ENCODE data around the gene COPB2.

The COPB2 gene

GRCh38 chr3:139346771-139347170, 42.7 kb downstream of the COPB2 start:
- CTCF ChIA-PET: interaction anchor here (0.6 kb wide), 1 partner anchor 868 kb away, joined by 3 read pairs; no protein-coding TSS in a partner anchor
- H3K27ac ChIP-seq (ENCODE audit: extremely low read depth, low read depth, low read length): no peak overlapping the region
- POLR2A ChIA-PET: interaction anchor here (1.4 kb wide), 1 partner anchor 43 kb away, joined by 4 read pairs; the partner anchor contains the start of gene COPB2
- TF ChIP-seq YY2 (tag by site-specific recombination; IDR thresholded peaks at IDR 0.05): no peak
- H3K4me3 ChIP-seq (ENCODE audit: low read depth, low read length): no peak overlapping the region
- no peaks in the 10 kb centered on the region for H3K4me1 ChIP-seq (ENCODE audit: control insufficient read depth, insufficient read depth, low read length)
- H3K36me3 ChIP-seq (ENCODE audit: control insufficient read depth in 2 of 2, insufficient read depth in 1 of 2, low read length in 2 of 2): peaks cover 12 to 59% of the 10 kb centered on the region in 2 experiments; a peak in 2 of 3 replicates
- no peaks in the 10 kb centered on the region for H3K9me3 ChIP-seq (ENCODE audit: control insufficient read depth, insufficient read depth, low read depth, low read length)

GRCh38 chr3:139343895-139344856, 45.3 kb downstream of the COPB2 start, which contains the start of gene MRPS22:
Gene MRPS22, plus strand, starts transcription at chr3:139344020. Its CDS starts 7 bp downstream, at chr3:139344027.
- POLR2A ChIA-PET: interaction anchor here (0.9 kb wide), 1 partner anchor 10 kb away, joined by 6 read pairs; no protein-coding TSS in a partner anchor
- CTCF ChIA-PET: interaction anchor here (1.6 kb wide), 1 partner anchor 10 kb away, joined by 10 read pairs; no protein-coding TSS in a partner anchor
- TF ChIP-seq ZNF366 (tag by site-specific recombination; conservative IDR thresholded peaks at IDR 0.05): no peak
- peak; percentile 83 for TF ChIP-seq SP3 (tag by site-specific recombination; IDR thresholded peaks at IDR 0.05)
- TF ChIP-seq SP7 (tag by site-specific recombination; IDR thresholded peaks at IDR 0.05): peak; percentile 48; the same call in 1 of the 2 replicates
- TF ChIP-seq KLF8 (tag by site-specific recombination; IDR thresholded peaks at IDR 0.05): peak; percentile 70
- no peak for TF ChIP-seq ZNF544 (tag by site-specific recombination; IDR thresholded peaks at IDR 0.05)
- TF ChIP-seq SCRT2 (tag by site-specific recombination; IDR thresholded peaks at IDR 0.05): 0 out of 2 replicates have a peak, but pooled peaks have one; percentile 44
- TF ChIP-seq ZBTB11 (tag by site-specific recombination; conservative IDR thresholded peaks at IDR 0.05; ENCODE audit: low read depth): peak; percentile 98
- no peak for TF ChIP-seq ZFHX2 (tag by site-specific recombination; conservative IDR thresholded peaks at IDR 0.05)
- no peak for TF ChIP-seq ZNF785 (tag by site-specific recombination; IDR thresholded peaks at IDR 0.05)
- TF ChIP-seq, protein P1, sequence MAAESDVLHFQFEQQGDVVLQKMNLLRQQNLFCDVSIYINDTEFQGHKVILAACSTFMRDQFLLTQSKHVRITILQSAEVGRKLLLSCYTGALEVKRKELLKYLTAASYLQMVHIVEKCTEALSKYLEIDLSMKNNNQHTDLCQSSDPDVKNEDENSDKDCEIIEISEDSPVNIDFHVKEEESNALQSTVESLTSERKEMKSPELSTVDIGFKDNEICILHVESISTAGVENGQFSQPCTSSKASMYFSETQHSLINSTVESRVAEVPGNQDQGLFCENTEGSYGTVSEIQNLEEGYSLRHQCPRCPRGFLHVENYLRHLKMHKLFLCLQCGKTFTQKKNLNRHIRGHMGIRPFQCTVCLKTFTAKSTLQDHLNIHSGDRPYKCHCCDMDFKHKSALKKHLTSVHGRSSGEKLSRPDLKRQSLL (tag by site-specific recombination; IDR thresholded peaks at IDR 0.05): no peak
- no peak for TF ChIP-seq PRDM1 (tag by site-specific recombination; IDR thresholded peaks at IDR 0.05)
- TF ChIP-seq ZNF23 (tag by site-specific recombination; IDR thresholded peaks at IDR 0.05; ENCODE audit: borderline replicate concordance): no peak
- peak; percentile 76 for TF ChIP-seq ZBTB17 (tag by site-specific recombination; IDR thresholded peaks at IDR 0.05)
- no peak for TF ChIP-seq ZNF138 (tag by site-specific recombination; IDR thresholded peaks at IDR 0.05; ENCODE audit: borderline replicate concordance)
- no peak for TF ChIP-seq ZNF24 (tag by site-specific recombination; IDR thresholded peaks at IDR 0.05)
- peak; percentile 54 for TF ChIP-seq SP2 (tag by site-specific recombination; IDR thresholded peaks at IDR 0.05)
- TF ChIP-seq ZNF335 (tag by site-specific recombination; conservative IDR thresholded peaks at IDR 0.05): 0 out of 2 replicates have a peak, but pooled peaks have one; percentile 41
- no peak for TF ChIP-seq ZBTB20 (tag by site-specific recombination; IDR thresholded peaks at IDR 0.05)
- TF ChIP-seq KLF10 (tag by site-specific recombination; IDR thresholded peaks at IDR 0.05): peak; percentile 83
- 0 out of 2 replicates have a peak, but pooled peaks have one; percentile 21 for TF ChIP-seq ZNF629 (tag by site-specific recombination; IDR thresholded peaks at IDR 0.05)
- TF ChIP-seq ZXDB (tag by site-specific recombination; IDR thresholded peaks at IDR 0.05): 0 out of 2 replicates have a peak, but pooled peaks have one; percentile 16
- TF ChIP-seq TRIM28 (IDR thresholded peaks at IDR 0.05; ENCODE audit: borderline replicate concordance, low read length): peak; percentile 27; the same call in 1 of the 2 replicates
- TF ChIP-seq ZNF449 (tag by site-specific recombination; IDR thresholded peaks at IDR 0.05): no peak
- TF ChIP-seq ZNF221 (tag by site-specific recombination; IDR thresholded peaks at IDR 0.05; ENCODE audit: borderline replicate concordance): no peak
- TF ChIP-seq SALL2 (tag by site-specific recombination; IDR thresholded peaks at IDR 0.05; ENCODE audit: borderline replicate concordance): no peak

More at GRCh38 chr3:139343895-139344856, 45.3 kb downstream of the COPB2 start, which contains the start of gene MRPS22:
- H3K9me3 ChIP-seq (ENCODE audit: control insufficient read depth, insufficient read depth, low read depth, low read length): no peaks in the 10 kb centered on the region
- H3K27ac ChIP-seq (ENCODE audit: extremely low read depth, low read depth, low read length): peak within 1 kb of the TSS; percentile 29; the same call in 1 of the 2 replicates
- peak within 1 kb of the TSS; percentile 99 for H3K4me3 ChIP-seq (ENCODE audit: low read depth, low read length)
- H3K36me3 ChIP-seq (ENCODE audit: control insufficient read depth in 2 of 2, insufficient read depth in 1 of 2, low read length in 2 of 2): peaks cover 9 to 34% of the 10 kb centered on the region in 2 experiments; a peak in 2 of 3 replicates
- no peaks in the 10 kb centered on the region for H3K4me1 ChIP-seq (ENCODE audit: control insufficient read depth, insufficient read depth, low read length)

All from HEK293 (cell line).